Measurements from ENCODE around the gene BPGM.
"Not testable (repeated sequence)": the region's sequence is repeated elsewhere in the genome, so short reads cannot be mapped to it uniquely, and the experiment has no call there.

Gene BPGM

GRCh38 chr7:134667899-134668298 is 21.2 kb downstream of the BPGM start:
- no peak for DNase-seq

GRCh38 chr7:134669388-134669787 is 22.7 kb downstream of the BPGM start:
- DNase-seq = no peak

GRCh38 chr7:134669845-134670373 is 23.3 kb downstream of the BPGM start:
- peak; percentile 61 for DNase-seq

- no peak for DNase-seq
Observed at GRCh38 chr7:134671609-134672008, 25.0 kb downstream of the BPGM start.

GRCh38 chr7:134674424-134674823 is 27.8 kb downstream of the BPGM start:
- DNase-seq = no peak

GRCh38 chr7:134676743-134677142 is 30.1 kb downstream of the BPGM start:
- DNase-seq = no peak

- DNase-seq = no peak
Observed at GRCh38 chr7:134678115-134678514, 31.5 kb downstream of the BPGM start.

GRCh38 chr7:134679006-134679405 is 32.4 kb downstream of the BPGM start:
- DNase-seq = no peak

- no peak for DNase-seq
Observed at GRCh38 chr7:134684165-134684564, 37.5 kb downstream of the BPGM start.

GRCh38 chr7:134685250-134685649 is 38.6 kb downstream of the BPGM start:
- no peak for DNase-seq

- no peak for DNase-seq
Observed at GRCh38 chr7:134686786-134687185, 40.1 kb downstream of the BPGM start.

GRCh38 chr7:134689550-134689949 is 42.9 kb downstream of the BPGM start:
- DNase-seq = not testable (repeated sequence)

- DNase-seq = no peak
Observed at GRCh38 chr7:134690016-134690415, 43.4 kb downstream of the BPGM start.

GRCh38 chr7:134690614-134691504 is 44.2 kb downstream of the BPGM start:
- no peak for DNase-seq

- DNase-seq = no peak
Observed at GRCh38 chr7:134691546-134692343, 45.1 kb downstream of the BPGM start.

- no peak for DNase-seq
Observed at GRCh38 chr7:134692344-134692705, 45.7 kb downstream of the BPGM start.

- no peak for DNase-seq
Observed at GRCh38 chr7:134693256-134693655, 46.6 kb downstream of the BPGM start.

- DNase-seq = no peak
Observed at GRCh38 chr7:134694299-134694698, 47.6 kb downstream of the BPGM start.

- no peak for DNase-seq
Observed at GRCh38 chr7:134694767-134695166, 48.1 kb downstream of the BPGM start.

GRCh38 chr7:134695321-134695860 is 48.7 kb downstream of the BPGM start:
- DNase-seq = no peak

- DNase-seq = no peak
Observed at GRCh38 chr7:134696261-134696660, 49.6 kb downstream of the BPGM start.

GRCh38 chr7:134697205-134697886 is 50.7 kb downstream of the BPGM start:
- DNase-seq = no peak

GRCh38 chr7:134698481-134698880 is 51.8 kb downstream of the BPGM start:
- no peak for DNase-seq

Data from stimulated activated naive CD4-positive, alpha-beta T cell treated with Interleukin-2 at 50 U/mL for 16 hours (primary cell).